GM13976 (cell line): Measurements from ENCODE around the gene YBX3.
"Not testable (repeated sequence)": the region's sequence is repeated elsewhere in the genome, so short reads cannot be mapped to it uniquely, and the experiment has no call there.

Experiments used
- DNase-seq: peaks from one replicate; pipeline ENCODE4 v3.0.0; 2012; ENCODE audit warnings: low spot score
- CTCF ChIP-seq: IDR thresholded peaks from 2 replicates; pipeline ENCODE4 v1.5.1; 2012; ENCODE audit warnings: borderline replicate concordance, mild to moderate bottlenecking; ENCODE audit not compliant: insufficient read depth; ENCODE audit errors: extremely low read depth, missing control alignments, control extremely low read depth
- in situ Hi-C: fragments of 300-500 bp; cut with MboI; formaldehyde crosslinking; loops from one replicate; pipeline ENCODE4 v1.12.0; 2022; ENCODE audit warnings: low sequenced_read_pairs, mixed read lengths, inconsistent platforms; ENCODE audit not compliant: unreplicated experiment

Gene YBX3

GRCh38 chr12:10749700-10750384, 26.7 kb upstream of the YBX3 start:
- DNase-seq: peak; percentile 64
- in situ Hi-C loops: no loop called here
- peak; percentile 81 for TF ChIP-seq CTCF

DNA sequence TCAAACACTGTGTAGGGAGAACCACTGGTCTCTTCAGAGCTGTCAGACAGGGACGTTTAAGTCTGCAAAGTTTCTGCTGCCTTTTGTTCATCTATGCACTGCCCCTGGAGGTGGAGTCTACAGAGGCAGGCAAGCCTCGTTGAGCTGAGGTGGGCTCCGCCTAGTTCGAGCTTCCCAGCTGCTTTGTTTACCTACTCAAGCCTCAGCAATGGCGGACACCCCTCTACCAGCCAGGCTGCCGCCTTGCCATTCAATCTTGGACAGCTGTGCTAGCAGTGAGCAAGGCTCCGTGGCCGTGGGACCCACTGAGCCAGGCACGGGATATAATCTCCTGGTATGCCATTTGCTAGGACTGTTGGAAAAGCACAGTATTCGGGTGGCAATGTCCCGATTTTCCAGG, 24.6 kb upstream of the YBX3 start:
- TF ChIP-seq CTCF: no peak
- in situ Hi-C loops: no loop called here
- DNase-seq: no peak

GRCh38 chr12:10743420-10743819, 20.3 kb upstream of the YBX3 start:
- in situ Hi-C loops, DNase-seq: not testable (repeated sequence)

DNA sequence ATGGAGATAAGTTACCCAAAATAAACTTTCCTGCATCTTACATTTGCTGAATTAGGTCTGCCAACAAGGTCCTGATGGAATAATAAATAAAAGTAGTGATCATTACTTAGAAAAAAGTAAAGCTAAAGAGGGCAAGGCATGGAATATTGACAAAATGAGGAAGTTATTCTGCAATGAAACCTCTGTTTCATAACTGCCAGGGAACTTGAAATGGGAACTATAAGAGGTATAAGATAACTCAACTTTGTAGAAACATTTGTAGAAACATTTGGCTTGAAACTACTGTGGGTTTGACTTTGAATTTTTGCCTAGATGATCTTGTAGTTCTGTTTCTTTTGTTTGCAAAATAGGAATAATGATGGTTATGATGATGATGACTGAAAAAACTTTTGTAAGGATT, 18.7 kb upstream of the YBX3 start:
- in situ Hi-C loops: no loop called here
- no peak for TF ChIP-seq CTCF
- DNase-seq: no peak

- no peak for TF ChIP-seq CTCF
- DNase-seq: no peak
- in situ Hi-C loops: no loop called here
These were observed 17.1 kb upstream of the YBX3 start for GRCh38 chr12:10740182-10740581.

- no peak for DNase-seq
- in situ Hi-C loops: no loop called here
- no peak for TF ChIP-seq CTCF
These were observed 16.3 kb upstream of the YBX3 start for GRCh38 chr12:10739157-10740118.

DNA sequence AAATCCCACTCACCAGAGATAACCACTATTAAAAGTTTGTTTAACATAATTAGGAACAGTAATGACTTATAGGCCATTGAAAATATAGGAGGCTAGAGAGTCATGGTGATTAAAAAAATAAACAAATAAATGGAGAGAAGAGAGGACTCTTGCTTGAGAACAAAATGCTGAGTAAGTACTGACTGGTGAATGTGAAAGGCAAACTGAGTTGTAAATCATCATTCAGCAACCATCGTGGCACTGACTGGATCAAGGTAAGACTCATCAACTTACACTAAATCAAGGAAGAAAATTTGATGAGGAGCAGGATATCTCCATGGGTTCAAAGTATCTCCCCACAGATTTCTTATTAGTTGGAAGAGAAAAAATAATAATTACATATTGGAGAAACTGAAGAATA, 14.1 kb upstream of the YBX3 start:
- no peak for DNase-seq
- in situ Hi-C loops: no loop called here
- no peak for TF ChIP-seq CTCF
